Superior temporal gyrus (tissue), 1 donor: Measurements from ENCODE around the gene PDE3A.

ENCODE experiments used
- DNase-seq: peaks from one replicate; pipeline ENCODE4 v3.0.0-alpha.2; 2016; ENCODE audit errors: extremely low spot score

Gene PDE3A

DNA sequence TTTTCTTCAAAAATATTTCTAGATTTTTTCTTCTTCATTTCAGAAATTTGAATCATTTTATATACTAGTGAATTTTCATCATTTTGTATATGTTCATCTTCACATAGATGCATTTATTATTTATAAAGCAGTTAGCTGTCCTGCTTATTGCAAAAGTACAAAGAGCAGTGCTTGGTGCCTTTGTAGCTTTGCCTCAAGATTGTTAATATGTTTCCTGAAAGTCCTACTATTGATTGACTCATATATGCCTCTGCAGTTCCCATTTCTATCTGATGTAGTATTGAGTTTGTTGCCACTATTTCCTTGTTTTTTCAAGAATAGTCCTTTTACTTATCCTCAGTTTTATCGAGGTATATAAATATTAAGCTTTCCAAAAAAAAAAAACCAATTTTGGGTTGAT lies 89.7 kb downstream of the PDE3A start:
- no peak for DNase-seq

DNA sequence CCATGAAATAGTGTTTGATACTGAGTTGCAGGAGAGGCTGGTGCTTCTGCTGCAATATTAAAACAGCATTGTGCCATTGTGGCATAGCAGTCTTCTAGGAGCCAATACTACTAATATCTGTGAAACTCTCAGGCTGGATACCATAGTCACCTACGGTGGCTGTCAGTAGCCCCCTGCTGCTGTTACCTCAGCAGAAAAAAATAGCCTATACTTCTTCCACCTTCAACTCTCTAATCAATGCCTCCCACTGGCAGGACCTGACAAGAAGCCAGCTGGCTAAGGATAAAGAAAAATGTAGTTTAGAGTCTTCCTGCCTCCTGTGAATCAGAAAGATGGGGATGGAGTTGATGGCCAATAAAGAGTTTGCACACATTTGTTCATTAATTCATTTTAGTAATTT lies 91.6 kb downstream of the PDE3A start:
- DNase-seq = no peak

DNA sequence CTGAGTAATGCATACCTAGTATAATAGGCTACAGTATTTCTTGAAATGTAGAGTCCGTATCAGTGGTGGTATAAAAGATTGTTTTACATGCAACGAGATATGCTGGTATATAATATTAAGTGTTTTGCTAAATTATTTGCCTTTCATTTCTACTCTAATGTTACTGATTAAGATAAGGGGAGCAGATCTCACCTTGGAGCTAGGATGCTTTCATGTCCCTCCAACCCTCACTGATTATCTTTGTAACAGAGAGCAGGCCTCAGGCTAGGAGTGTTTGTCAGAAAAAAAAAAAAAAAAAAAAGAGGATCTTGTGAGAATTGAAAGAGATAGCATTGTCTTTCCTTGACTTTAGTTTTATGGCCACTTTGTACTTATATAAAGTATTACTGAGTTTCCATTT lies 92.6 kb downstream of the PDE3A start:
- DNase-seq = no peak

DNA sequence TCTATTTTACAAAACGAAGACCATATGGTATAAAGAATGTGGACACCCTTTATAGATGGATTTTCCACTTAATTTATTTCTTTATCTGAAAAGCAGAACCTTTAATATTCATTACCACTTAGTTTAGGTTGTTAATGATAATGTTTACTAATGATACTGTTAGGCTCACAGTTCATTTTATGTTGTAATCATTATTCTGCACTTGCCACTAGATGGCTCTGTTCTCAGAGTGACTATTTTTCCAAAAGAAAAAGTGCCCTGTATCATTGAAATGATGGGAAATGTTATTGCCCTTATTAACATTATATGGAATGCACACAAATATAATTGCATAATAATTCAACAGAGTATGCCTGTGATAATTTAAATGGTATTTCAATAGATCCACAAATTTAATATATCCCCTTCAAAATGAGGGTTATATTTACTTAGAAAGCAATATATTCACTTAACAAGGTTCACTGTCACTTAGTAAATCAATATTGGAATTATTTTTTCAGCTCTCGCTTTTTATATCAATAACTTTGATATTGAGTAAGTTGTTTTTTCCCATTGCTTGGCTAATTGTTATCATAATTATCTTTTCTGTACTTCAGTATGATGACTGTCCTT lies 95.7 kb downstream of the PDE3A start:
- DNase-seq = peak; percentile 76

DNA sequence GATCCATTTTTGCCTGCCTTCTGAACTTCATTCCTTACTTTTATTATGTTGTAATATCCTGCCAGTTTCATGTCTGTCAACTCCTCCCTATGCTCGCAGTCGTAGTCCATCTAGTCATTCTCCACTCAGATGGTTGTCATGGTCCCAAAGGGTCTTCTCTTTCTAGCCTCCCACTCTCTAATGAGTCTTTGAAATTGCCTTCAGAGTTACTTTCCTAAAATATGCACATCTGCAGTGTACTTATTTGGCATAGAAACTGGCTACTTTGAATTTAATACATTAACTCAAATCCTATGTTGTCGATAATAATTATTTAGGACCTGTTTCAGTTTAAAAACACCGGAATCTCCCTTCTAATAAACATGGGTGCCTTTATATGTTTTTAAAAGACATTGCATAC lies 101.0 kb downstream of the PDE3A start:
- no peak for DNase-seq

DNA sequence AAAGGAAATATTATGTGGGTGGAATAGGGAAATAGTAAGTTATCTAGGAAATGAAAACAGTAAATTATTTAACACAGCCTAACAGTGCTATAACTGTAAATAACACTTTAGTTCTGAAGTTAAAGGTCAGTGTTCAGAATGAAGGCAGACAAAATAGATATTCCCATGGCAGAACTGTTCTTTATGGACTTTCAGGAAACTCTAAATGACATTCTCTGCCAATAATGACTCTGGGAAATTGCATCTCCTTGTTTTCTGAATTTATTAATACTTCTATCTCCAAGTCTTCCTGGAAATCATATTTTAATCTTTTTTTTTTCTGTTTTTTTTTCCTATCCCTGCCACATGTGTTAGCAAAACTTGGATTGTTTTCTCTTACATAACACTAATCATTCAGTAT lies 101.4 kb downstream of the PDE3A start:
- no peak for DNase-seq

DNA sequence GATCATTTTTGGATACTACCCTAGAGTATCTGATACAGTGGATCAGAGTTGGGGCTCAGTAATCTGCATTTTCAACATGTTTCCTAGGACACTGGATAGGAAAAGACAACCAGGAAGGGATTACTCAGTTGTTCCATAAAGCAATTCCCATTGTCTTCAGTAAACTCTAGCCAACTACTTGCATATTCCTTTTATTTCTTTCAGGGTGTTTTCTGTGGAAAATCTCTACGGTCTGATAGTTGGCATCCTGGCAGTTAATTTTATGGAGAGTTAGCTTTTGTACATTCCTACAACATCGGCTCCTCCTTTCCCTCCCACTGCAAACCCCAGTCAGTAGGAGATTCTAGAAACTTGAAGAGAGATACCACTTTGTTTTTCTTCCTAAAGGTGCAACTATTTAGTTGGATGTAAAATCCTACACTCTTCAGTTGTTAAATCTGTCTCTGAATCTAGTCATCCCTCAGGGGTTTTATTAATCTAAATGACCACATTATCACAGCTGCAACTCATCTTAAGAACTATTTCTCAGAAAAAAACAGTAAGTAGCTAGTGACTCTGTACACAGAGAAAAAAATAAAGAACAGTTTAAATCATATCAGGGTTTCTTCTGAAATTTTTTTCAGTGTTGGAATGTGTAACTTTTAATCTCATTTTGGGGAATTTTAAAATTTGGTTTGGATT lies 103.9 kb downstream of the PDE3A start:
- DNase-seq = no peak

DNA sequence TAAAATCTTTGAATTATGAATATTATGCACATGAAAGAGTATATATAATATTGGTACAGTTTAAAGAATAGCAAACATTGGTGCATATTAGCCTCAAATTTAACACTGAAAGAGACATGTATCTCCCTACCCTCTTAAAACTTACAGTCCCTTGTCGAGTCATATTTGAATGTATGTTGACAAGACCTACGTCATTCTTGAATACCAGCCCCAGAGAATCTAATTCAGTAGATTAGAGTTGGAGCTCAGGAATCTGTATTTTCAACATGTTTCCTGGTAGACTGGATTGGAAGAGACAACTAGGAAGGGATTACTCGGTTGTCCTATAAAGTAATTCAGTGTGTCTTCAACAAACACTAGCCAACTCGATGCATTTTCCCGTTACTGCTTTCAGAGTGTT lies 104.8 kb downstream of the PDE3A start:
- DNase-seq = no peak

DNA sequence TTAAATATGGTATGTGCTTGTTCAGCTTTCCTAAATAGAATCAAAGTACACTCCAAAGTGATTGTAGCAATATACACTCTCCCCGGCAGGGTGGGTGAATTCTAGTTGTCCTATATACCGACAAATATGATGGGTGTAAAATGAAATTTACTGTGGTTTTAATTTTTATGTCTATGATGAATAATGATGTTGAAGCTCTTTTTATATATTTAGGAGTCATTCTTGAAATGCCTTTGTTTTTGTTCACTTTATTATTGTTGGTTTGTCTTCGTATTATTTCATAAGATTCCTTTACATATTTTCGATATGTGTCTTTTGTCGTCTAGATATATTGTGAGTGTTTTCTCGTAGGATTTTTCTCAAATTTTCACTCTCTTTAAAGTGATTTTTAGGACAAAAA lies 105.7 kb downstream of the PDE3A start:
- no peak for DNase-seq

DNA sequence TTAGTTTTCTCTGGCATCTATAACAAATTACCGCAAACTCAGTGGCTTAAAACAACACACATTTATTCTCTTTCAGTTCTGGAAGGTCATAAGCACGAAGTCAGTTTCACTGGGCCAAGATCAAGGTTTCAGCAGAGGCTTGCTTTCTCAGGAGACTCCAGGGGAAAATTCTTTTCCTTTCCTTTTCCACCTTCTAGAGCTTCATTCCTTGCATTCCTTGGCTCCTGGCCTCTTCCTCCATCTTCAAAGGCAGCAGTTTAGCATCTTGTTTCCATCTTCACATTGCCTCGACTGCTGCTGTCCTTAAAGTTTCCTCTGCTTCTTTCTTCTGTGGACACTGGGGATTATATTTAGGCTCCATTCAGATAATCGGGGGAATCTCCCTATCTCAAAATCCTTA lies 106.1 kb downstream of the PDE3A start:
- DNase-seq = no peak

DNA sequence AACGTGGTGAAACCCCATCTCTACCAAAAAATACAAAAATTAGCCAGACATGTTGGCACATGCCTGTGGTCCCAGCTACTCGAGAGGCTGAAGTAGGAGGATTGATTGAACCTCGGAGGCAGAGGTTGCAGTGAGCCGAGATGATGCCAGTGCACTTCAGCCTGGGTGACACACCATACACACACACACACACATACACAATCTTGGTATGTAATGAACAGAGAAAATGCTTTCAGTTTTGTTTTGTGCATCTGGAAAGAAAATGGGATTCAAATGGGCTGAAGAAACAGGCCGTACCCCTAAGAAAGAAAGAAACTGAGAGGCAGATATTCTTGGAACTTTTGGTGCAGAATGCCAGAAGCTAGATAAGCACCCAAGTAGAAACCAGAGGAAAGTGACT lies 107.2 kb downstream of the PDE3A start:
- DNase-seq = no peak

DNA sequence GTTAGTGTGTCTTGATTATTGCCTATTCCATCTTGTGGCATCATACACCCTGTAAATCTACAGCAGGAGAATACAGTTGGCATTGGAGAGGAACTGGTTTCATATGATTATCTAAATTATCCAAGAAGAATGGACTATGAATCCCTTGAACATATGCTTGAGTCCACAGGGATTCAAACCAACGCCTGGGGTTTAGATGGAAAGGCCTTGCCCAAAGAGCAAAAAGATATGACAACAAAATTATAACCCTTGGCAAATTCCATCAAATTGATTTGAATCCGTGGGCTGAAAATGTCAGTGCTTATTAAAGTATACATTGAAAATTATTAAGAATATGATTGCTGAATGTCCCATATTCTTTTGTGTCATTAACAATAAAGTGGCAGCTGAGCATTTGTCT lies 108.2 kb downstream of the PDE3A start:
- no peak for DNase-seq

DNA sequence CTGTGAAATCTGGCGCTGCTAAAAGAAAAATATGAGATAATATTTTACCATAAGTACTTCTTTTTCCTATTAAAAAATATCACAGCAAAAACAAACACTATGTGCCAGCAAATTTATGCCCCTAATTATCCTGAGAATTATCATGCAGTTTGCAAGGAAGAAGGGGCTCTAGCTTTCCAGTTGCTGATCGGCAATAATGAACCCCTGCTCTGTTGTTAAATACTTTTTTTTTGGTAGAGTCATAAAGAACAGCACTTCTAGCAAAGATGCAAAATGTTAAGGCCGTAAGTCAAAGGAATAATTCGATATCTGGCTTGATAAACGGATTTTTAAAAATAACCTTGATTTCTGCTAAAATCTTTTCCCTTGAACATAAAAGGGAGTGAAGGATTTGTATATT lies 108.9 kb downstream of the PDE3A start:
- no peak for DNase-seq

DNA sequence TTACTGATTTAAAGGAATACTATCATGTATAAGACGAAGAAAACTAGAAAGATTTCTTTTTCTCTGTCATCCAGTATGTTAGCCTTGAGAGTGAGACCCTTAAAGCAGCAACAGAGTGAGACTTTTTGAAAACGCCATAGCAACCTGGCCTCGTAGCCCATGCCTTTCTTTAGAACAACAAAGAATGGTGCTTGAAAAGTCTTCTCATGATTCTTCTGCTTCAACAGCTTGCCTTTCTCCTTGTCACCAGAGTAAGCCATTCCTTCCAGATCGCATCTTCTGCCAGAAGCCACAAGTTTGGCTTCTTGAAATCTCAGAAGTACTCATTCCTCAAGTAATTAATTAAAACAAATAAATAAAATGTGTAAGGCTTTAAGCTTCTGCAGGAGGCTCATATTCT lies 109.3 kb downstream of the PDE3A start:
- DNase-seq = no peak

DNA sequence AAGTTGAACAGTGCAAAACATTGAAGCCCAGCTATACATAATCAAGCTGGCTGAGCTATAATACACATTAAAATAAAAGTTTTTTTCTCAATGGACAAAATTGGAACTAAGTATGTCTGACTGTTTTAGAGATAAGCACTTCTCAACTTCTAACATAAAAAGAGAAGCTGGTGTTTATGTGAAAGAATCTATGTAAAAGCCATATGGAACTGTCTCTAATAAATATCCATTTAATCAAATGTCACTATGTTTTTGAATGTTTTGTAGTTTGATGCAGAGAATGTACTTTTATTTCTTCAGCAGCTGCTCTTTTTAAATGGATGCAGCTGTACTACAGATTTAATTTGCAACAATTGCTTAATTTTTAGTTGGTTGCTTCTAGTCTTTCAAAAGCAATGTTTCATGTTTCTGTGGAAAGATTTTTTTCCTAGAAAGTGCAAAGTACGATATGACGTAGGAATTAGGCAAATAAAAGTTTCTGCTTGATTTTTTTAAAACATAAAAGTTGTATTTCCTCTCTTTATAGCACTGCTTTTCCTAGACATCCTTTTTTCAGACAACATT lies 114.2 kb downstream of the PDE3A start:
- DNase-seq = no peak

DNA sequence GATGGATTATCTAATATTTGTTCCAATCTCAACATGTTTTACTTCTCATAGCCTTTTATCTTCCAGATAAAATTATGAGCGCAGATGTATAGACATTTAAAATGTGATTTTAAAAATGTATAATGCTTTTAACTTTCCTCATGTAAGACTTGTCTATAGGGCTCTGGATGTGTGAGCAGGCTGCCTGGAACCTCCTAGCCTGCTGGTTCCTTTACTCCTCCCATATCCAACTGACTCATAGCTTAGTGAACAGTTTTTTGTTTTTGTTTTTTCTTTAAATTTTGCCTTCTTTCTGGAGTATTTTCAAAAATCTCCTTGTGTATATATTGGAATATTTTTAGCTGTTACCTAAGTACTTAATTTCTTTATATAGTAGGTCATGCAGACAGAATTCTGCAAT lies 115.4 kb downstream of the PDE3A start:
- DNase-seq = no peak

DNA sequence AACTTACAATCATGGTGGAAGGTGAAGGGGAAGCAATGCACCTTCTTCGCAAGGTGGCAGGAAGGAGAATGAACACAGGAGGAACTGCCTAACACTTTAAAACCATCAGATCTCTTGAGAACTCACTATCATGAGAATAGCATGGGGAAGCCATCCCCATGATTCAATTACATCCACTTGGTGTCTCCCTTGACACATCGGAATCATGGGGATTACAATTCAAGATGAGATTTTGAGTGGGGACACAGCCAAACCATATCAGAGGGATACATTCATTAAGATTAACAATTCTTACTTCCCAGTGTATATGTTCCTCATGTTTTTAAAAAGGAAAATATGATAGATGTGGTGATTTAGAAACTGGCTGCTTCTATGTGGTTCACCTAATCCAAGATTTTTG lies 117.9 kb downstream of the PDE3A start:
- peak; percentile 74 for DNase-seq

DNA sequence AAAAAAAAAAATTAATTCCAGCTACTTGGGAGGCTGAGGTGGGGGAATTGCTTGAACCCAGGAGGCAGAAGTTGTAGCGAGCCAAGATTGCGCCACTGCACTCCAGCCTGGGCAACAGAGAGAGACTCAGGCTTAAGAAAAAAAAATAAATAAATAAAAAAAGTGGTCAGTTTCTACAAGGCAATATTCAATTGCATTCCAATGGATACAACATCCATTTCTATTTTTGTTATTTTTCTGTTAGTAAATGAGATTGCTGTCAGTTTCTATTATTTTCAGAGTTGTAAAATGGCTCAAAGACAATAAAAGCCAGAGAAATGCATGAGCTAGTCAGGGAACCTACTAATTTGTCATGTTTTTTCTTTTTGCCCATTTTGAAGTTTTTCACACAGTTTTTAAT lies 119.2 kb downstream of the PDE3A start:
- DNase-seq = no peak

DNA sequence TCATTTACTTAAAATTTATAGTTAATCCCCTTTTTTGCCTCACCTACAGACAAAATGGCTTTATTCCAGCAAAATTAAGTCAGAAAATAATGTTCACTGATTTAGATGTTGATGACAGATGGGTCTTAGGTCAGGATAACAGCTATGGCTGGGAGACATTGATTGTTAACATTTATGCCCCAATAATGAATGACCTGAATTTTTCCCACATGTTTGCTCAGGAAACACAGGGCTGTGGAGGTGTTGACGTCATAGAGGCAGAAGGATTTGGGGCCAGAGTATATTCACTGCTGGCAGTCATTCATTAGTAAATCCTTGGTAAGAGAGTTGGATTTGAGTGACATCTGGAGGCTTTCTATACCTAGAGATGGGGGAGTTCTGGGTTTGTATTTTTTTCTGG lies 121.3 kb downstream of the PDE3A start:
- no peak for DNase-seq

DNA sequence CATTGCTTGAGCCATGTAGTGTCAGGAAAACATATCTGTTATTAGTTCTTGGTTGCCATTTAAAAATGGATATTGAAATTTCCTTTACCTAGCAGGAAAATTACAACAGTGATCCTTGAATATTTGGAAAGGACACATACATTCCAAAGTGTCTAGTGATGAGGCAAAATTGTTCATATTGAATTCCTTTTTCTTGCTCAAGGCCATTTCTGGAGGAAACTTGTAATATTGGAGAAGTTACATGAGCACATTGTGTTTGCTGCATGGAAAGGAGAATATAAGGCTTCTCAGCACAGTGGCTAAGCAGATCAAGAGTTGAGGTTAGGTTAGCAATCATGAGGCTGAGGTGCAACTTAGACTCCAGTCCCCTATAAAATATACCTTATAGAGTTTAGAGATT lies 121.9 kb downstream of the PDE3A start:
- DNase-seq = no peak

DNA sequence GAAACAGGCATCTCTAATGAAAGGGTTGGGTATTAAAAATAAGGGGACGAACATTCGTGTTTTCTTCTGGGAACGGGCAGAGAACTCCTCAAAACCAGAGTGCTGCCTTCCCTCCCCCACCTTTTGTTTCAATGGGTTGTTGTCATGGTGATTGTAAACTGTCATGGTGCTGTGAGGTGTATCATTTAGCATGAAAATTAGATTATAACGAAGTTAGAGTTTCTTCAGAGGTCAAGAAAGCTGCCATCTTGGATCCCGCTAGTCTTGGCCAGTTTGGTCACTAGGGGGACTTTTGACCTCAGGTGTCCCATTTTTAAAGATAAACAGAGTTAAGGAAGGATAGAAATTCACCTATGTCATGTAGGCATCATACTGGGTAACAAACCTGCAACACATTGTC lies 123.0 kb downstream of the PDE3A start:
- DNase-seq = no peak

DNA sequence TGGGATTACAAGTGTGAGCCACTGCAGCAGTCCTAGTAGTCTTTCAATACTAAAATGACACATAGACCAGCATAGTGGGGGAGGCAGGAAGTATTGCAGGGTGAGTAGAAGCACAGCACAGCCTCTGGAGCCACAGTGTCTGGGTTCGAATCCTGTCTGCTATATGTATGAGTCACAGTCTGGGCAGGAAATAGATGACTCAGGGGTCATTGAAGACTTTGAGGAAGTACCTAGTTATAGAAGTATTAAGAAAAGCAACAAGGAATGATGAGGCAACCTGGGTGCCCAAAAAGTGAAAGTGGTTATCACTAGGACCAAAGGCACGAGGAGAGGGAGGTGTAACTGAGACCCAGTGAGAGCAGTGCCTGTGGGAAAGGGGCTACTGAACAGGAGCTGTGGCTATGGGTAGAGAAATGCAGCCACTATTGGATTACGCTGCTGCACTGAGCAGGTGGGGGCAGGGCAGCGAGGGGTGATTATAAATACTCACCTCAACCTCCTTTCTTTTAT lies 124.0 kb downstream of the PDE3A start:
- DNase-seq = no peak

DNA sequence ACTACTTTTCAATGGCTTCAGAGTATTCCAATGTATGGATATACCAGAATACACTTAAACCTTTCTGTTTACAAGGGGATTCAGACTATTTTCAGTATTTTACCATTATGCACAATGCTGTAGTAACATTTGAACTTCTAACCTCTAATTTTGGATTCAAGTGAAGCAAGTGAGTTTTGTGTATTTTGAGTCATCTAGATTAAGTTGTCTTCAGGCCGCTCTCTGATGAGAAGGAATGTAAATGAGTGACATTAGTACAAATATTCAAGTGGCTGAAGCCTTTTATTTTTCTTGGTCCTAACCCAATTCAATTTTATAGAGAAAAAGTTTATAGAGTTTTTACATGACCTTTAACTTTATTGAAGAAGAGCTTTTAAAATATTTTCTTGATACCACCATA lies 125.6 kb downstream of the PDE3A start:
- DNase-seq = no peak

DNA sequence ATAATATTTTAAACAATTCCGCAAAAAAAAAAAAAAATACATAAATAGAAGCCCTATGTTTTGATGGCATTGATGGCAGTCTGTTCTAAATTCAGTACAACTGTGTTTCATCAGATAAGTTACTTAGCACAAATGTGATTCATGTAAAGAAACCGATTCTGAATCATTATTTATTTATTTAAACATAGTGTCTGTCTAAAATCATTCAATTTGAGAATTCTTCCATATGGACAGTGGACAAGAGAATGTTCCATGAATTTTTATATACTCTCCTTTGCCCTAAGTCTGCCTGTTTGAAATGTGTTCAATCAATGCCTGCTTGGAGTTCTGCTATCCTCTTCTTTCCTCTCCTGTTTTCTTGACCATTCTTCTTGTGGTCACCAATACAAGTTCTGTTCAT lies 126.5 kb downstream of the PDE3A start:
- no peak for DNase-seq
